GM19025 (cell line): ENCODE data around the gene OR2V2.
A peak's percentile ranks its signal among the peaks of the same experiment; 100 is the strongest.

Experiments used
- ATAC-seq: cut with Tn5 transposase; IDR thresholded peaks from one replicate; pipeline ENCODE4 v1.9.1; 2021; ENCODE audit warnings: mild to moderate bottlenecking, low read depth, moderate library complexity; ENCODE audit not compliant: unreplicated experiment

OR2V2 gene

GRCh38 chr5:181188700-181189362, 41.4 kb downstream of the OR2V2 start:
- no peak for ATAC-seq

DNA sequence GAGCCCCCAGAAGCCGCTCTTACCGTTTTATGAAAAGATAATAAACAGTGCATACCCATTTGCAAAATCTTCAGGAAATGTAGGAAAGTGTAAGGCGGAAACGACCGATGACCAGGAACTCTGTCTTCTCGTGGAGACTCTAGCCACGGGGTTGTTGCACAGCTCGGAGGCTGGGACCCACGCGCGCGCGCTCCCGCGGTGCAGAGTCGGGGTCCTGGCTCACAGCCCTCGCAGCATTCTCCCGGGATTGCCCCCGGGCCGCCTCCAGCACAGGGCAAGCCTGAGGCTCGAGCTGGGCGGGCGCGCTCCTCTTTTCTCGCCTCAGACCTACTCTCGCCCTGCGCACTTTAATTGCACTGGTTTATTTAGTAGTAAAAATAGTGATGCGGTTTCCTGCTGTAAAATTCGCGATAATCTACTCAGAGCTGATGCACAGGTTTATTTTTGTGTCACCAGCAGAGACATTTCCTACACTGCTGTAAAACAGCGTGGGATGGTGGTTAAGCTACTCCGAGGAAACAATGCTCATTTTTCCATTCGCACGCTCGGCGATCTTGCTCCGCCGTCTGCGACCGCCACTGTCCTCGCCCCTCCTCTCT, 42.1 kb downstream of the OR2V2 start:
- ATAC-seq, result no peak

DNA sequence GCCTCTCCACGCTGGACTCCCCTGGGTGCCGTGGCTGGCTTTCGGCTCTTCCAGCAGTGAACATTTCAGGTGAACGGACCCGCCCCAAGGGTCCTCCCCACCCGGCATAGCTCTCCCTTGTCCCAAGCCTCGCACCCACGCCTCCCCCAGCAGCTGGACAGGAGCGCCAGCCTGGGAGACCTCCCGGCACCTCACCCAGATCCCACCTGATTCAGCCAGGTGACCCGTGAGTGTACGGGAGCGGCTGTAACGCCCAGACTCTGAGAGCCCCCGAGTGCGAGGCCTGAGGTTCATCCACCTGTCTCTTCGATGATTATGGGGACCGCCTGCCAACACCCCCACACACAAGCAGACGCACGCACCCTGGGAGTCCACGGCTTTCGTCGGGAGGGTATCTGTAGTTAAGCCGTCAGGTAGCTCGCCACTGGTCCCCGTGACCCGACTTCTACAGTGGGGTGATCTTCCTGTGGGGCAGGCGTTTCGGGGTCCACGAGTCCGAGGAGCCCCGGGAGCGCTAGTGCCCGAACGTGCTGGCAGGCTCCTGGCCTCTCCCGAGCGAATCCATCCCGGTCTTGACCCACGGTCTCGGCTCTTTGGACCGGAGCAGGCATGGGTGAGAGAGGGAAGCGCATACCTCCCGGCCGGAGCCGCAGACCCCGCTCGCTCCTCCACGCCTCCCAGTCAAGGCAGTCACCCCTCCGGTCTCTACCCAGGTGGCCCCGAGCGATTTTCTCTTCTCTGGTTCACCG, 42.8 kb downstream of the OR2V2 start:
- no peak for ATAC-seq

- ATAC-seq, result peak; percentile 1
Measured at GRCh38 chr5:181190711-181191525, 43.5 kb downstream of the OR2V2 start.

- ATAC-seq, result peak; percentile 65
Measured at GRCh38 chr5:181191526-181192336, 44.3 kb downstream of the OR2V2 start.

DNA sequence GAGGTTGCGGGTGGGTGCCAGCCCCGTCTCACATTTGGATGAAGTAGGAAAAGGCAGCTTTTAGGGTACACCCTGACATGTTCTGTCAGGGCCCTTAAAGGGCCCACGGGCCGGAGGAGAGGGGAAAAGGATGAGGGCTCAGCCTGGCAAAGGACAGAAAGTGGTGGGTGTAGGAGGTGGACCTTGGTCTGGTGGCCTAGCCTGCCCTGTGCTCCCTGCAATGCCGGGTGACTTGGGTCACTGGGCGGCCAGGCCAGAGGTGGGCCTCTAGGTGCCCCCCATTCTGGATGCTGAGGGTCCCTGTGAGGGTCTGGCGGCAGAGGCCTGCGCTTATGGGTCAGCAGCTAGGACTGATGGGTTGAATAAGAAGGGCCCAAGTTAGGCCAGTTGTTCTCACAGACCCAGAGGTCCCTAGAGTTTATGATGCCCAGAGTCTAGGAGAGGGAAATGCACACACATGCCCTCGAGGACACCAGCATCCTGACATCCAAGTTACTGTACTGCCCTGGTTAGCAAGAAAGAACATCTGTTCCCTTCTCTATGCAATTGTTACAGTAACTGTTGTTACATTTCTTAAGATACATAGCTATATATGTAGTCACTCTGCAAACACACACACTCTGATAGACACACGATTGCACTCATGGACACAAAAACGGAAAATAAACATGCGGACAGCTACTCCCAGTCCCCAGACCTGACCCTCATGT, 45.1 kb downstream of the OR2V2 start:
- ATAC-seq, result no peak

GRCh38 chr5:181193656-181194055, 46.3 kb downstream of the OR2V2 start:
- no peak for ATAC-seq

DNA sequence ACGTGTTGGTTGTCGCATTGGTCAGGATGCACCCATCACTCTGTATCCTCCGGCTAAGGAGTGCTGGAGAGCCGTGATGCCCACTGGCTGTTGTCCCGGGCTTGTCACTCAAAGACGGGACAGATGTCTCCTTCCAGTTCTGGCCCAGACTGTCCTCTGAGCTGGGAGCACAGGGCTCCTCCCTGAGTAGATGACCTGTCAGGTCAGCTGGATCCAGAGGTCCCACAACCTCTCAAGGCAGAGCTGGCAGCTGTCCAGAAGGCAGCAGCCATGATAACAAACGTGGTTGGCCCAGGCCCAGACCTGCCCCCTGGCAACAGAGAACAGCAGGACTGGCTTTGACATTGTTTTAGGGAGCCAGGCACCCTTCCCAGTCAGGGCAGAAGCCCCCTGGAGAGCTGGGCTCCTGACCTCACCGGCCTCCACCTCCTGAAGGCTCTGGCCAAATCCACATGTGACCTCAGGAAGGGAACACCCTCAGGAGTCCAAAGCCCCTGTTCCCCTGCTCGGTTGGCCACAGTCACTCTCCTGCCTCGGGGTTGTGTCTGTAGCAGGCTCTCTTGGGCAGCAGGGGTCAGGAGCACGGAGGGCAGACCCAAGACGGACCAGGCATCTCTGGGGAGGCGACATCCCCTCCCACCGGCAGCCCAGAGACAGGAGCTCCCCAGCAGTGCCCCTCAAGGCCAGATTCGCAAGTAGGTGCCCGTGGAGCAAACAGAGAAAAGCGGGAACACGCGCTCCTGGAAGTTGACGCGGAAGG, 47.3 kb downstream of the OR2V2 start:
- ATAC-seq, result no peak

GRCh38 chr5:181195249-181195761, 47.9 kb downstream of the OR2V2 start:
- ATAC-seq, result no peak

- ATAC-seq, result no peak
Measured at GRCh38 chr5:181197326-181197951, 50.1 kb downstream of the OR2V2 start.

- ATAC-seq, result no peak
Measured at GRCh38 chr5:181198106-181198685, 50.8 kb downstream of the OR2V2 start.

DNA sequence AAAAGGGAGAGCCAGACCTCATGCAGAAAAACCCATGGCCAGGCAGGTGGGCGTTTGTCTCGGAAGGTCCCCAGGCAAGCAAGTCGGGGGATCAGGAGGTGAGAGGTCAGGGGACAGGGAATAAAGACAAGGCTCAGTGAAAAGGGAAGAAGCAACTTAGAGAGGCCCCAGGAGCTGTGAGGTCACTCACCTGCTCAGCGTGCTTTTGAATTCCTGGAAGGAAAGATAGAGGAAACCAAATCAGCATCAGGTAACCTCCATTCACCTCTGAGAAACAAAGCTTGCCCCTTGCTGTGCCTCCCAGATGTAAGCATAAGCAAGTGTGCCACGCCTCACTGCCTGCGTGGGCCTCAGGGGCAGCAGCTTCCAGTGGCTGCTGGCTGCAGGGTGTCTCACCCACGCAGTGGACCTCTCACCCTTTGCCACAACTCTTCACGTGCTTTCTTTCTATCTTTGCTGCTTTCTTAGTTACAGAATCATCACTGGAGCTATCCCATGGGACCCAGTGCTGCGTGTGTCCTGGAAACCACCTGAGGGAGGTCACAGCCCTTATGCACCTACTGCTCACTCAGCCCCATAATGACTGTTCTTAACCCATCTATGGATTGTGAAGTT, 51.6 kb downstream of the OR2V2 start:
- peak; percentile 85 for ATAC-seq

GRCh38 chr5:181199881-181200638, 52.7 kb downstream of the OR2V2 start:
- no peak for ATAC-seq

GRCh38 chr5:181200816-181201215, 53.4 kb downstream of the OR2V2 start:
- ATAC-seq, result no peak

- no peak for ATAC-seq
Measured at GRCh38 chr5:181203093-181203711, 55.8 kb downstream of the OR2V2 start.

DNA sequence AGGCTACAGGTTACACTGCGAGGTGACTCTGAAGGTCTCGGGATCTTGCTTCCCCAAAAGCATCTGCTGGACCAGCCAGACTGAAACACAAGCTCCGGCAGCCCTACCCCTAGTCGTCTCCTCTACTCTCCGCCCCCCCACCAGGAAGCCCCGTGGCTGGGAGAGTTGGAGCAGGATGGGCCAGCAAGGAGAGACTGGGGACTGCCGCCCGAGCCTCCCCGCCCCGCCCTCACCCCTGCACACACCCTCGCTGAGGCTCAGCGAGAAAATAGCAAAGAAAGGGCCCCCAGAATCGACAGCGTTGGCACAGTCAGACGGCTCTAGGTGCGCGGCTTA, 56.4 kb downstream of the OR2V2 start:
- ATAC-seq, result no peak
